Stimulated activated naive CD8-positive, alpha-beta T cell treated with anti-CD3 and anti-CD28 coated beads, Interleukin-15, amount 100 ng/mL, for 72 hours (primary cell): ENCODE data around the gene FBXO2.
A peak's percentile ranks its signal among the peaks of the same experiment; 100 is the strongest.
"Not testable (repeated sequence)": the region's sequence is repeated elsewhere in the genome, so short reads cannot be mapped to it uniquely, and the experiment has no call there.

Experiments used
- ATAC-seq: fragments of 150-1000 bp; cut with Tn5 transposase; 2 replicates; pipeline ENCODE4 v1.10.0; 2021; ENCODE audit warnings: mild to moderate bottlenecking, moderate library complexity
- DNase-seq, 2 donors: peaks; one replicate each; pipeline ENCODE4 v3.0.0; 2021 to 2022
- H3K27ac Mint-ChIP-seq, 2 donors: one replicate each; pipeline ENCODE4 v1.8.0; 2022; ENCODE audit warnings: mild to moderate bottlenecking in 2 of 2, mixed read lengths in 2 of 2, moderate library complexity in 2 of 2
- H3K27me3 Mint-ChIP-seq: one replicate; pipeline ENCODE4 v1.8.0; 2022; ENCODE audit warnings: mixed read lengths
- H3K4me1 Mint-ChIP-seq: one replicate; pipeline ENCODE4 v1.8.0; 2022; ENCODE audit warnings: mild to moderate bottlenecking, mixed read lengths
- H3K4me3 Mint-ChIP-seq, 2 donors: one replicate each; pipeline ENCODE4 v1.8.0; 2022; ENCODE audit warnings: mild to moderate bottlenecking in 2 of 2, mixed read lengths in 2 of 2, moderate library complexity in 1 of 2
- H3K9me3 Mint-ChIP-seq, 2 donors: one replicate each; pipeline ENCODE4 v1.8.0; 2022; ENCODE audit warnings: mixed read lengths in 2 of 2

Gene FBXO2

GRCh38 chr1:11608596-11609130 lies 45.6 kb downstream of the FBXO2 start:
- not testable (repeated sequence) for ATAC-seq, H3K27me3 Mint-ChIP-seq, H3K9me3 Mint-ChIP-seq, H3K4me1 Mint-ChIP-seq, H3K4me3 Mint-ChIP-seq, DNase-seq
- H3K27ac Mint-ChIP-seq = peak overlapping the region in 1 of 2 donors; percentile 59

GRCh38 chr1:11606775-11607174 lies 47.5 kb downstream of the FBXO2 start:
- DNase-seq (no peak), ATAC-seq (no peak)
- H3K4me1 Mint-ChIP-seq = no peaks in the 10 kb centered on the region
- no peak overlapping the region for H3K4me3 Mint-ChIP-seq
- H3K9me3 Mint-ChIP-seq = no peaks in the 10 kb centered on the region
- peaks cover 13% of the 10 kb centered on the region for H3K27me3 Mint-ChIP-seq
- H3K27ac Mint-ChIP-seq = no peak overlapping the region

- Mint-ChIP-seq H3K4me1 (no peaks in the 10 kb centered on the region), H3K27me3 (peaks cover 21% of the 10 kb centered on the region), H3K27ac (no peak overlapping the region), H3K4me3 (no peak overlapping the region), H3K9me3 (no peaks in the 10 kb centered on the region)
- no peak for DNase-seq
- no peak for ATAC-seq
Measured at GRCh38 chr1:11602981-11603380, 51.2 kb downstream of the FBXO2 start.

GRCh38 chr1:11602424-11602823 lies 51.8 kb downstream of the FBXO2 start:
- no peaks in the 10 kb centered on the region for H3K9me3 Mint-ChIP-seq
- ATAC-seq (no peak), DNase-seq (no peak)
- no peaks in the 10 kb centered on the region for H3K4me1 Mint-ChIP-seq
- H3K27ac Mint-ChIP-seq = no peak overlapping the region
- H3K27me3 Mint-ChIP-seq = peaks cover 23% of the 10 kb centered on the region
- no peak overlapping the region for H3K4me3 Mint-ChIP-seq

- DNase-seq (no peak), ATAC-seq (no peak)
- no peaks in the 10 kb centered on the region for H3K4me1 Mint-ChIP-seq
- H3K27ac Mint-ChIP-seq = no peak overlapping the region
- H3K27me3 Mint-ChIP-seq = peaks cover 39% of the 10 kb centered on the region
- no peak overlapping the region for H3K4me3 Mint-ChIP-seq
- H3K9me3 Mint-ChIP-seq = no peaks in the 10 kb centered on the region
Measured at GRCh38 chr1:11600836-11601235, 53.4 kb downstream of the FBXO2 start.

GRCh38 chr1:11599891-11600576 lies 54.2 kb downstream of the FBXO2 start:
- Mint-ChIP-seq H3K4me3 (no peak overlapping the region), H3K27ac (peak overlapping the region in 1 of 2 donors; percentile 28), H3K9me3 (no peaks in the 10 kb centered on the region), H3K4me1 (no peaks in the 10 kb centered on the region), H3K27me3 (peaks cover 41% of the 10 kb centered on the region)
- no peak for DNase-seq
- no peak for ATAC-seq

- Mint-ChIP-seq H3K27ac (no peak overlapping the region), H3K27me3 (peaks cover 49% of the 10 kb centered on the region), H3K4me1 (no peaks in the 10 kb centered on the region), H3K4me3 (no peak overlapping the region), H3K9me3 (no peaks in the 10 kb centered on the region)
- DNase-seq (no peak), ATAC-seq (no peak)
Measured at GRCh38 chr1:11598461-11598860, 55.8 kb downstream of the FBXO2 start.
